T-helper 2 cell (primary cell): ENCODE measurements around the gene MINDY3.
"Not testable (repeated sequence)": the region's sequence is repeated elsewhere in the genome, so short reads cannot be mapped to it uniquely, and the experiment has no call there.

ENCODE experiments used
- DNase-seq, 5 experiments: peaks; one replicate each; pipeline versions ENCODE4 v3.0.0 to v3.0.0-alpha.2; 2012 to 2022

Gene MINDY3

DNA sequence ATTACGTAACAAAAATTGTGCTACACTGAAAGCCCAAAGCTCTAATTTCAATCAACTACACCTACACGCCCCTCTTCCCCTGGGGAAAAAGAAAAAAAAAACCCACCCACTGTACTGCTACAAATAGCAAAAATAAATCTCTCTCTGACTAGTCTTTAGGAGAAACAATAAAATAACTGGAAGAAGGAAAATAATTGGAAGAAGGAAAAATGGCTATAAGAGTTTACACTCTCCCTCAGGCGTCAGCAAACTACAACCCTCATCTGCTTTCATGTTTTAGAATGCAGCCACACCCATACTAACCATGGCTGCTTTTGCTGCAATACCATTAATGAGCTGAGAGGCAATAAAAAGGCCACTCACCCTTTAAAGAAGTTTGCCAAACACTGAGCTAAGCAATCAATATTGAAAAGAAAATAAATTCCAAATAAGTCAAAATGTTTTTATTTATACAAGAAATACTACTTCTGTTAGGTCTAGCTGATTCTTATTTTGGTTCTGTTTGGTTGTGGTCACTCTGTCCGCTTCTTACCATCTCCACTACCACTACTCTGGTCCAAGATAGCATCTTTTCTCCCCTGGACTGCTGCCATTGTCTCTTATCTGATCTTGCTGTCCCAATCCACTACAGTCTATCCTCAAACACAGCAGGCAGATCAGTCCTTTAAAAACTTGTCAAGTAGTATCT, 3.8 kb downstream of the MINDY3 start:
- DNase-seq = no peak

GRCh38 chr10:15853800-15854199, 6.5 kb downstream of the MINDY3 start:
- no peak for DNase-seq

DNA sequence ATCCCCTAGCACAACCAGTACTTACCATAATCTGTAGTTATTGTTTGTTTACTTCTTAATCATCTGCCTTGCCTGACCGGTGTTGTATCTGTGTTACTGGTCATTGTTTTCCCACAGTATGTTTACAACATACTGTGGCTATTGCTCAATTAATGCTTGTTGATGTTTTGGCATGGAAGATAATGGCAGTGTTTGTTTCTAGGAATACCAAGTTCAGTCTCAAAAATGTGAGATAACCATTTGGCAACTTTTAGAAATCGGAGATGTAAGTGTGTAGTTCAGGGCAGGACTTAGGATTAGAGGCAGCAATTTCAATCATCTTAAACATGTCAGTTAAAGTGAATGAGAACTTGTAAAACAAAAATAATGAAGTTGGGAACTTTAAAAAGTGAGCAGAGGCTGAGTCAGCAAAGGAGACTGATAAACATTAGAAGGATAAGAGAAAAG, 8.2 kb downstream of the MINDY3 start:
- DNase-seq = no peak

DNA sequence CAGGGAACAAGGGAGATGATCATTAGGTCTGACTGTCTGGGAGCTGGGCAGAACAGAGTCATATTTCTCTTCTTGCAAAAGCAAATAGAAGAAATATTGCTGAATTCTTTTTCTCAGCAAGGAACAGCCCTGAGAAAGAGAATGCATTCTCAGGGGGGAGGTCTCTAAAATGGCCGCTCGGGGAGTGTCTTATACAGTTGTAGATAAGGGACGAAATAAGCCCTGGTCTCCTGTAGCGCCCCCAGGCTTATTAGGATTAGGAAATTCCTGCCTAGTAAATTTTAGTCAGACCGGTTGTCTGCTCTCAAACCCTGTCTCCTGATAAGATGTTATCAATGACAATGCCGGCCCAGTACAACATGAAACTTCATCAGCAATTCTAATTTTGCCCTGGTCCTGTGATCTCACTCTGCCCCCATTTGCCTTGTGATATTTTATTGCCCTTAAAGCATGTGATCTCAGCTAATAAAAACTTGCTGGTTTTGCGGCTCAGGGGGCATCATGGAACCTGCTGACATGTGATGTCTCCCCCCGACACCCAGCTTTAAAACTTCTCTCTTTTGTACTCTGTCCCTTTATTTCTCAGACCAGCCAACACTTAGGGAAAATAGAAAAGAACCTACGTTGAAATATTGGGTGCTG, 9.8 kb downstream of the MINDY3 start:
- not testable (repeated sequence) for DNase-seq

- DNase-seq = no peak
Measured at GRCh38 chr10:15849316-15849715, 11.0 kb downstream of the MINDY3 start.

DNA sequence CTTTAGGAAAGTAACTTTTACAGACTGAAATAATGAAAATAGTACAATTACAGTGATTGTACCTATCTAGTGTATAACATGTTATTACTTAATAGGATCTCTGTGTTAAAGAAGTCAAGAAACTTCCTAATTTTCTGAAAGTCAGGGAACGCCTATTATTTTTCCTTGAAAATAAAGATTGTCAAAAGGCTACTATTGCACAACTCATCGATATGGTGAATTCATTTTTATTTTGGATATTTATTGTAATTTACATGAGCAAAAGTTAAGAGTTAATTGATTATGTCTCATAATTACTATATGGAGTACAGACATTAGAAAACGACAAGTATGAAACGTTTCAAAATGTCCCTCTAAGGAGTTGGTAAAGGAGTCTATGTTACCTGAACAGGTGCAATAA, 12.8 kb downstream of the MINDY3 start:
- no peak for DNase-seq

DNA sequence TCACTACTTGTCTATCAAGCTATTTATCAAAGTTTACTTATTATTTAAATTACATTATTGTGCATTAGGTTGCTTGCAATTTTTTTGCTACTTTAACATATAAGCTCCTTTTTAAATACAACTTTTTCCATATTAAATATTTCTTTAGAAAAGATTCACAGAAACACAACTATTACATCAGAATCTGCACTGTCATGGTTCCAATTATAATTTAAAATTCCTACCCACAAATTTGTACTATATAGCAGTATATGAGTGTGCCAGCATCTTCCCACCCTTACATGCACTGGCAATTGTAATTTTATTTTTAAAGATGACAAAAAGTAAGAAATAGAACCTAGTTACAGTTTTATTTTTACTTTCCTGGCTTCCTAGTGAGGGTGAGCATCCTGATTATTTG, 15.8 kb downstream of the MINDY3 start:
- no peak for DNase-seq

- DNase-seq = no peak
Measured at GRCh38 chr10:15843695-15844094, 16.6 kb downstream of the MINDY3 start.

- DNase-seq = no peak
Measured at GRCh38 chr10:15842556-15843169, 17.6 kb downstream of the MINDY3 start.

DNA sequence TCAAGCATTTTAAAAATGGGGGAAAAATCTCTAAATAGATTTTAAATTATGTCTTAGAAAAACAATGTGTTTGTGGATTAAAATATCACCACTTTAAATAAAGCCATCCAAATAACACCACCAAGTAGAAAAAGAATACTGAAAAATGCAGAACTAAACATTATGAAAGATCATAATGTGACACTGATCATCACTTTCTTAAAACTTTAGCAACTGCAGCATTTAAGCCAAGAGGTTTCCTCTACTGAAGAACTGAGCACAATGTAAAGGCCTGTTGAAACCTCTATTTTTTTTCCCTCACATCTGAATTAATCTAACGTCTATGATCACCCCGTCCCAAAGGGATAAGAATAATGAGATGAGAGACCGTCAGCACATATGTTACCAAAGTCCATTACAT, 18.6 kb downstream of the MINDY3 start:
- DNase-seq = no peak

DNA sequence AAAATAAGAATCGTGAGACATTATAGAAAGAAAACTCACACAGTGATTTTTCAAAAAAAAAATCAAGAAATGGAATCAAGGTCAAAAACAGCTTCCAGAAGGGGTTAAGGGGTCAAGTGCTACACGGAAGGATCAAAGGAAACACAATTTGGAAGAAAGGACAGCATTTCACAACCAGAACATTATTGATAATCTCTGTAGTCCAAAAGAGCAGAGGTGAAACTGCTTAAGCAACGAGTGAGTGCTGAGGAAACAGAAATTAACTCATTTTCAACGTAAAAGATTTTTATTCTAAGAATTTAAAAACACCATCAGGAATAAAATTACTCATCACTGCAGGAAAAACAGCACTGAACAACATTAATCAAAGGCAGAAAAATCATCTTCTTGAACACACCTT, 23.5 kb downstream of the MINDY3 start:
- peak in 1 of 5 experiments; percentile 45 for DNase-seq

DNA sequence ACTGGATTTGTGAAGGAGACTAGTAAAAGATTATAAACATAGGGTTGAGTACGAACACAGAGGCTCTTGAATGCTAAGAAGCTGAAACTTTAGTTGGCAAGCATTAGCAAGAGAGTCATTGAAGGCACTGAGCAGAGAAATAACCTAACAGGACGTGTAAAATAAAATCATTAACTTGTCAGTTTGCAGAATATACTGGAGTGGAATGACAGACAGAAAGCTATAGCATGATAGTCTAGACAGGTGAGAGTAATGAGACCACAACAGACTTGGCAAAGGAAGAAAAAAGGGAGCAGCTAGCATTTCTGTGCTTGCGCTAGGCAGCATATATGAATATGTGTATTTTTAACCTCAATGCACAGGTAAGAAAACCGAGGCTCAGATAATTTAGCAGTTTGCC, 30.8 kb downstream of the MINDY3 start:
- no peak for DNase-seq

GRCh38 chr10:15824498-15824897, 35.8 kb downstream of the MINDY3 start:
- no peak for DNase-seq

DNA sequence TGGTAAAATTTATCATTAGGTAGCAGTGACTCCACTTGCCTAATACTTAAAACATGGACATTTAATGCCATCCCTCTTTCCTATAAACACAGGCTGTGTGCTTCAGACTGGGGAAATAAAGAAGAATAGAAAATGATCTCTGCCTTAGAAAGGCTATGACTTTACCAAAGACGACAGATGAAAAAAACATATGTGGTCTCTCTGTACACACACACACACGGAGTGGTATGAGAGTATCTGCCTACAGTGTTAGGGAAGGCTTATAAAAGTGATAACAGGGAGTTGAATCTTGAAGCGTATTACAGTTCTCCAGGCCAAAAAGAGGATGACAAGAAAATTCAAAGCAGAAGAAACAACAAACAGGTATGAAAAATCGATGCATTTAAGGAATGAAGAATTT, 38.2 kb downstream of the MINDY3 start:
- no peak for DNase-seq

GRCh38 chr10:15821046-15821683, 39.1 kb downstream of the MINDY3 start:
- no peak for DNase-seq

- no peak for DNase-seq
Measured at GRCh38 chr10:15817409-15818046, 42.8 kb downstream of the MINDY3 start.

DNA sequence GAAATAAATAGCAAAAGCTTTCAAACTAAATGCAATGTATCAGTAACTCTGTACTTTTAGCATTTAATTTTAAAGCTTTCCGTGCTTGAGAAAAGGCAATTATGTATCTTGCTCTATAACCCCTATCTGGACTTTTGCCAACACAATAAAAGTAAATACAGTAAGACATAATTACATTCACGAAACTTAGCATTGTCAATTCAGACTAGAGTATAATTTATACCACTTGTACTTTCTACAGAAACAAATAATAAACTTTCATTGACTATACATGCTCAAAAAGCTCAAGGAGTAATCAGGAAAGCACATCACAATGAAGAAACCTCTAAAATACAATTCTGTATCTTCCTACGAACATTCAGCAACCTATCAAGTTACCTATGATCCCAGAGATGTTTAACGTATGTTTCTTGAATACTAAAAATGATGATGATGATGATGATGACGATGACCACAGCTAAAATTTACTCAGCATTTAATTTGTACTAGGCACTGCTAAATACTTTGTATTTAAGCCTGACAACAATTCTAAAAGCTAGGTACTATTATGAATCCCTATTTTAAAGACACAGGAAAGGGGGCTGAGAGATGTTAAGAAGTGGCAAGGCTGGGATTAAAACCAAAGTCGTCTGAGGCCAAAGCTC, 44.9 kb downstream of the MINDY3 start:
- DNase-seq = no peak

DNA sequence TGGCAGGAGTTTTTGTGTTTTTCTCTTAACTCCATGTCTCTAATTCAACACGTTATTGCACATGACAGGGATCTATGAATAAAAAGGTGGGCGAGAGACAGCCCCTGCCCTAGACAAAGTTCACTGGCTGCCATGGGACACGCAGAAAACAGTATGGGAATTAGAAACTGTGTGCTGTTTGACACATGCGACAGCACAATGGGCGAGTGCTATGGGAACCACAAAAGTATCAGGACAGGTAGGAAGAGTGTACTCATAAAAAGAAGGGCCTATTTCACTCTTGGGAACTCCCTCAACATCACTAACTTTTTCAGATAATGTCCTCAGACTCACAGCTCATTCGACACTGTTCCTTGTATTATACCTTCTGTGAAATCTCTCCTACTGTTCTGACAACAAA, 45.7 kb downstream of the MINDY3 start:
- DNase-seq = no peak

- no peak for DNase-seq
Measured at GRCh38 chr10:15813415-15813814, 46.9 kb downstream of the MINDY3 start.

DNA sequence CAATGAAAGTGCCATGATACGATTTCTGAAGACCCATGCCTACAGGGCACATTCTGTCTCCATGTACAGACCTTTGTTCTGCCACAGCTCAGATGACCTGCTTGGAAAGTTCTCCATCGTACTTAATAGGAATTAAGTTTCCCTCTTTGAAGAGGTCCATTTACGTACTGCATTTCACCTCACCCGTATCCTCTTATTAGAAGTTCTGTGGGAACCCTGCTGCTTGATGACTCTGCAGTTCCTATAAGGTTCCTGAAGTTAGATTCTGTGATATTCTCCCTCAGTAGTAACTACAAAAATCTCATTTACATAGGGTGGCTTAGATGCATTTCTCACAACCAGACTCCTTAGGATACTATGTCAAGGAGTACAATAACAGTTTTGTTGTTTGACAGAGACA, 50.9 kb downstream of the MINDY3 start:
- no peak for DNase-seq

DNA sequence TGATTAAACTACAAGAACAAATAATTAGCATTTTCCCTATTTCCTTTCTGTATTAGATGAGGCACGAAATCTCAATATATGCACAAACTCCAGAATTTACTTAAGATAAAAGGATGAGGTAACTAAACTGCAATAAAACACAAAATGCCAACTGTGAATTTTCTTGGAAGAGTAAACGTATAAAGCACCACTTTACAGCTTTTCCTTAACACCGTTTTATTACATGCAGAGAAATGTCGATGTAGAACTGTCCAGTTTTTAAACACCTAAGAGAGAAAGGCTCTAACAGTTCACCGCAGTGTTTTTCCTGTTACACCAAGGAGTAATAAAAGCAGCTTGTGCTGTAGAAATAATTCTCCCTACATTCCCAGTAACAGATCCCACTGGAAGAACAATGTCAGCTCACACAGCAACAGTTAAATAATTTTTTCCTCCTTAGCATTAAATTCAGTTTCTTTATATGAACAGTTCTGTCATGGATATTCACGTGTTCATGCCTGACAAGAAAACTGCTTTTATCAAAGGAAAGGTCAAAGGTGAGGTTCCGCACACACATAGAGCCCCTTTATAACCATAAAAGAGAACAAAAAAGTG, 52.0 kb downstream of the MINDY3 start:
- no peak for DNase-seq

DNA sequence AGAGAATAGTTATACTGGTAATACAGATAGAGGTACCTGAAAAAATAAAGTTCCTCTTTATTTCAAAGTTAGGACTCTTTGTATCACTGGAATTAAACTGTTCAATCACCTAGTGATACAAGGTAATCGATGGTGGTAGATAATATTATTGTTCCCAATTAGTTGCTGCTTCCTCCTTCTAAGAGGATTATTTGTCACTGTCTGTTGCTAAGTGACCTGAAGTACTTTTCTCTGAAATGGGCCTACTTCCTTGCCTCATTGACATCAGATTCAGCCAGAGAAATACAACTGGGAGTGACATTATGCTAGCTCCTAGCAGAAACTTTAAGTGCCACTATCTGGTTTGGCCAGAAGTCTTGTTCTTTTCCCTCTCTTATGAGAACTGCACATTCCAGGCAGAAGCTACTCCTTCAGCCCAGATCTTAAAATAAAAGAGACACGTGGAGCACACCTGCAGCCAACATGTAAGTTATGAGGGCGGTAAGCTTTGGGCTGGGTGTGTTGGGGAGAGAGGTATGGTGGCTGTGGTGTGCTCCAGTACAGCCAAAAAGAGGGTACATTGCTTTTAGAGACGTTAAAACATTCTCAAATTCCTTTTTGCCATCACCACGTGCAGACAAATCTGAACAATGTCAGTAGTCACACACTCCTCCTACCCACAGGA, 54.8 kb downstream of the MINDY3 start:
- no peak for DNase-seq
